Muscle layer of colon (tissue), 2 donors: ENCODE results near the gene PEAK3.

Experiments
- H3K27ac ChIP-seq: one replicate; pipeline ENCODE4 v1.7.0; 2013; ENCODE audit warnings: low read depth, mild to moderate bottlenecking, low read length, moderate library complexity
- H3K27me3 ChIP-seq, 2 donors: one replicate each; pipeline ENCODE4 v1.7.0; 2013; ENCODE audit warnings: low read length in 2 of 2, mild to moderate bottlenecking in 2 of 2; ENCODE audit not compliant: insufficient read depth in 2 of 2, control insufficient read depth in 1 of 2
- H3K36me3 ChIP-seq: one replicate; pipeline ENCODE4 v1.7.0; 2013; ENCODE audit warnings: mild to moderate bottlenecking, low read length; ENCODE audit not compliant: insufficient read depth
- H3K4me1 ChIP-seq: one replicate; pipeline ENCODE4 v1.7.0; 2013; ENCODE audit warnings: mild to moderate bottlenecking, low read length; ENCODE audit not compliant: insufficient read depth
- H3K4me3 ChIP-seq, 2 donors: one replicate each; pipeline ENCODE4 v1.7.0; 2013; ENCODE audit warnings: low read length in 2 of 2, low read depth in 1 of 2, mild to moderate bottlenecking in 1 of 2, moderate library complexity in 1 of 2
- H3K9ac ChIP-seq: one replicate; pipeline ENCODE4 v1.7.0; 2013; ENCODE audit warnings: low read length
- H3K9me3 ChIP-seq: one replicate; pipeline ENCODE4 v1.7.0; 2013; ENCODE audit warnings: mild to moderate bottlenecking, low read length
- donor health status: abdominal sarcoma.
- donor health status: Adenocarcinoma of cecum.

PEAK3 gene

DNA sequence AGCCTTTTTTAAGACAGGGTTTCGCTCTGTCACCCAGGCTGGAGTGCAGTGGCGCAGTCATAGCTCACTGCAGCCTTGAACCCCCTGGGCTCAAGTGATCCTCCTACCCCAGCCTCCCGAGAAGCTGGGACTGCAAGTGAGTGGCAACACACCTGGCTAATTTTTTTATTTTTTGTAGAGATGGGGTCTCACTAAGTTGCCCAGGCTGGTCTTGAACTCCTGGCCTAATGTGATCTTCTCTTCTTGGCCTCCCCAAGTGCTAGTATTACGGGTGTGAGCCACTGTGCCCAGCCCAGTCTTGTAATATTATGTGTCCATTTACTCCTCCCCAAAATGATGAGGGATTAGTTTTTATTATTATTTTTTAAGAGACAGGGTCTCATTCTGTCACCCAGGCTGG lies 29.1 kb upstream of the PEAK3 start:
- no peaks in the 10 kb centered on the region for H3K4me1 ChIP-seq
- H3K27ac ChIP-seq: no peak overlapping the region
- H3K27me3 ChIP-seq: peaks cover 18 to 56% of the 10 kb centered on the region in 2 donors
- H3K9me3 ChIP-seq: no peaks in the 10 kb centered on the region
- no peaks in the 10 kb centered on the region for H3K36me3 ChIP-seq
- no peak overlapping the region for H3K9ac ChIP-seq
- no peak overlapping the region for H3K4me3 ChIP-seq

GRCh38 chr19:2309734-2310362 lies 27.9 kb upstream of the PEAK3 start:
- Histone ChIP-seq H3K9me3 (no peaks in the 10 kb centered on the region), H3K27me3 (peaks cover 18 to 64% of the 10 kb centered on the region in 2 donors), H3K9ac (no peak overlapping the region), H3K4me3 (no peak overlapping the region), H3K36me3 (no peaks in the 10 kb centered on the region), H3K4me1 (no peaks in the 10 kb centered on the region), H3K27ac (no peak overlapping the region)

DNA sequence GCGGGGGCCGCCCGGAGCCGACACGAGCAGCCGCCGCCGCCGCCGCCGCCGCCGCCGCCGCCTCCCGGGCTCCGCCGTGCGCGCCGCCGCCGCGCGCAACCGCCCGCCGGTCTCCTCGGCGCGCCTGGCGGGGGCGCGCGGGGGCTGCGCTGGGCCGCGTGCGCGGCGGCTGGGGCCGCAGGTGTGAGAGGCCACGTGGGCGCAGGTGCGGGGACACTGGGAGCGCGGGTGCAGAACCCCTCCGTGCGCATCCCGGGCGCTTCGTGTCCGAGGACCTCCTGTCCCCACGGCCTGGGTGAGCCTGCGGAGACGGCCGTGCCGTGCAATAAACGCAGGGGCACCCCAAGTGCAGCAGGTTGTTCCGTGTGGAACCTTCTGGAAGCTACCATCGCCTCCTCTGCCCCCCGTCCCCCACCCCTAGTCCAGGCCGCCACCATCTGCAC lies 26.2 kb upstream of the PEAK3 start, which contains the start of gene LINGO3:
LINGO3 (minus strand) TSS at position 41 of the 443 bp plus-strand sequence. CDS start 16,378 bp downstream, outside the sequence.
- H3K4me1 ChIP-seq: no peaks in the 10 kb centered on the region
- H3K9ac ChIP-seq: no peak within 1 kb of the TSS
- H3K27me3 ChIP-seq: peaks cover 14 to 74% of the 10 kb centered on the region in 2 donors
- H3K27ac ChIP-seq: no peak within 1 kb of the TSS
- H3K36me3 ChIP-seq: no peaks in the 10 kb centered on the region
- H3K9me3 ChIP-seq: no peaks in the 10 kb centered on the region
- no peak within 1 kb of the TSS for H3K4me3 ChIP-seq

DNA sequence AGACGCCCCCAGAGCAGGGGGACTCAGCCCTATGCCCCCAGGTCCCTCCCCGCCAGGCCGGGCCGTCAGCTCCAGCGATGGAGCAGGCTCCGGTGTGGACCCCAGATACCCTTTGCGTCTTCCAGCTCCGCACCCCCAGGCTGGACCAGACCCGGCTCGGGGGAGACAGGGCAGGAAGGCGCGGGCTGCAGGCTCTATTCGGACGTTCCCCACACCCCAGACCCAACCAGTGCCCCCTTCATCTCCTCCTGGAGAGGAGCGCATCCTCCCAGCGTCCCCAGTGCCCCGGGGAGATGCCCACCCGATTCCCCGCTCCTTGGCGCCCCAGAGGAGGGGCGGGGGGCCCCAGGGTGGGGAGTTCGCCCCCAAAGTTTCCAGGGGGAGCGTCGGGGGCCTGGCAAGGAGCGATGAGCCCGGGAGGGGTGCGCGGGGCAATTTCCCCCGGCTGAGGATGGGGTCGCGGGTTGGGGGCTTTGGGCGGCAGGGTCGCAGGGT lies 25.6 kb upstream of the PEAK3 start:
- Histone ChIP-seq H3K4me1 (no peaks in the 10 kb centered on the region), H3K27me3 (peaks cover 14 to 74% of the 10 kb centered on the region in 2 donors), H3K9me3 (no peaks in the 10 kb centered on the region), H3K36me3 (no peaks in the 10 kb centered on the region), H3K9ac (no peak overlapping the region), H3K27ac (no peak overlapping the region), H3K4me3 (no peak overlapping the region)

- H3K27ac ChIP-seq: no peak overlapping the region
- H3K4me1 ChIP-seq: no peaks in the 10 kb centered on the region
- no peaks in the 10 kb centered on the region for H3K36me3 ChIP-seq
- H3K27me3 ChIP-seq: peaks cover 8 to 75% of the 10 kb centered on the region in 2 donors
- no peaks in the 10 kb centered on the region for H3K9me3 ChIP-seq
- no peak overlapping the region for H3K4me3 ChIP-seq
- H3K9ac ChIP-seq: no peak overlapping the region
Observed at GRCh38 chr19:2306971-2307370, 25.0 kb upstream of the PEAK3 start.

DNA sequence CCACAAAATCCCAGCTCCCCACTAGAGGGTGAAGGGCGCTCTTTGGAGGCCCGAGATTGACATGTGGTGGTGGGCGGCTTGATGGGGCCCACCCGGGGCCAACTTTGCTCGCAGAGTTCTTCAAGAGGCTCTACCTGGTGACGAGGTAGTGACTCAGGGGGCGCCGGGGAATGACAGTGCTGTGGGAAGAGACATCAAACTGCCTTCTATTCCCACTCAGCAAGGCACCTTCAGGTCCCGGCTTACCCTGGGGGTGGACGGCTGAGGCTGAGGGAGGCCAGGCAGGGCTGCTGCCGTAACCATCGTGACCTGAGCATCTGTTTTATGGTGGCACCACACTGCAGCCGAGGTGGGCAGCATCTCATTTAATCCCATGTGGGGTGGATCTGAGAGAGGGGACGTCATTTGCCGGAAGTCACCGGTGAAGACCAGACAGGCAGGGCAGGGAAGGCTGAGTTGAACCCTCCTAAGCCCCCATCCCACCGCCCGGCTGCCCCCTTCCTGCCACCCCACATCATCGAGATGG lies 24.4 kb upstream of the PEAK3 start:
- no peak overlapping the region for H3K9ac ChIP-seq
- H3K27me3 ChIP-seq: peaks cover 8 to 76% of the 10 kb centered on the region in 2 donors

DNA sequence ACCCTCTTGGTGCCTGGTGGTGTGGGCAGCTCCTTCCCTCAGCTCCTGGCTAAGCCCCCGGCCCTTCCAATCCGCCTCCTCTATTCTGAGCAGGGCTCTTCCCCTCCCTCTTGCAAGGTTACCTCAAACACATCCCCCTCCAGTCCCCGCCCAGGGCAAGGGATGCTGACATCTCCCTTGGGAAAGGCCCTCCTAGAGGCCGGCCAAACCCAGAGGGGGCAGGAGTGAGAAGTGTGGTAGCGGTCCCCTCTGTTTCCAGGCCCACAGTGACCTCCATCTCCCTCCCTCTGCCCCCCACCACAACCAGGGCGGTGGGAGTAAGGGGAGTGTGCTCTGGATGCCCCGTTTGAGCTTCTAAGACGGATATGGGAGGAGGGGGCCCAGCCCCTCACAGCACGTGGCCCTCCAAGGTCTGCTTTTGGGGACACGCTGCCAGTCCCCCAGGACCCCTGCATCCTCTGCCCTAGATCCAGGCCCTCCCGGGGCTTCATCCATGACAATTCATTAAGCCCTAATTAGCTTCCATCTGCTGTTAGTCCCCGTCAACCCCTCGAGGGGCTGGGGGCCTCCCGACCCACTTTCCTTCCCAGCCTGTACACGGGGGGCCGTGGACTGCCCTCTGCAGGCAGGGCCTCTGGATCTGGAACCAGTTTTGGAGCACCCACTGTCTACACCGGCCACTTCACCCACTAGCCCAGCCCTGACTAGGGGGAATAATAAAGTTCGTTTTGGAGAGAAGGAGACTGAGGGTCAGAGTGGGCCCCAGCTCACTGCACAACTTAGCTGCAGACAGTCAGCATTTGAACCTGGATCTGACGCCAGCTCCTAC lies 23.7 kb upstream of the PEAK3 start:
- Histone ChIP-seq H3K27me3 (peaks cover 8 to 82% of the 10 kb centered on the region in 2 donors), H3K9ac (no peak overlapping the region), H3K27ac (no peak overlapping the region), H3K36me3 (no peaks in the 10 kb centered on the region), H3K4me3 (no peak overlapping the region), H3K4me1 (no peaks in the 10 kb centered on the region), H3K9me3 (no peaks in the 10 kb centered on the region)

More for the DNA sequence above, 24.4 kb upstream of the PEAK3 start:
- H3K36me3 ChIP-seq: no peaks in the 10 kb centered on the region
- no peak overlapping the region for H3K27ac ChIP-seq
- no peaks in the 10 kb centered on the region for H3K9me3 ChIP-seq
- H3K4me1 ChIP-seq: no peaks in the 10 kb centered on the region
- H3K4me3 ChIP-seq: no peak overlapping the region

DNA sequence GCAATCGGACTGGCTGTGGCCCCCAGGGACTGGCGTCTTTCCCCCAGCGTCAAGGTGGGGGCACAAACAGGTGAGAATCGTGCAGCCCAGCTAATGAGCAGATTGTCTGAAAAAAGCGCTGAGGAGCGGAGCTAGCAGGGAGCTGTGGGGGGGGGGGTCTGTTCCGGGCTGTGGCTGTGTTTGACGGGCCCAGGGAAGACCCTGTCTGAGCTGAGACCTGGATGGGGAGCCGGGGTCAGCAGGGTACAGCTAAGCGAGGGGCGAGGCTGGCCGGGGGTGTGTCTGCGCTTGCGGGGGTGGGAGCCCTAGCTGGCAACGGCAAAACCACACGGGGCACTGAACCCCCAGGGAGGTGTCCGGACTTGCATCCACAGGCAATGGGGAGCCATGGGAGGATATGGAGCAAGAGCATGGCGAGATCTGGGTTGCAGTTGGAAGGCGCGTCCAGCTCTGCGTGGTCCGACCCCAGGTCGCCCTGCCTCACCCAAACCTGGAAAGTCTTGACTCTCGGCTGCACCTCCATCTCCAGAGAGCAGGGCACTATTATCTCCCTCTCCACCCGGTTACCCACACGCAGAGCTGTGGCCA lies 21.3 kb upstream of the PEAK3 start:
- no peaks in the 10 kb centered on the region for H3K9me3 ChIP-seq
- H3K27ac ChIP-seq: no peak overlapping the region
- peaks cover 5 to 58% of the 10 kb centered on the region in 2 donors for H3K27me3 ChIP-seq
- no peaks in the 10 kb centered on the region for H3K36me3 ChIP-seq
- no peaks in the 10 kb centered on the region for H3K4me1 ChIP-seq
- no peak overlapping the region for H3K4me3 ChIP-seq
- H3K9ac ChIP-seq: no peak overlapping the region

GRCh38 chr19:2302319-2303210 lies 20.6 kb upstream of the PEAK3 start:
- Histone ChIP-seq H3K27me3 (peaks cover 4 to 53% of the 10 kb centered on the region in 2 donors), H3K9ac (no peak overlapping the region), H3K27ac (no peak overlapping the region), H3K4me1 (no peaks in the 10 kb centered on the region), H3K4me3 (no peak overlapping the region), H3K36me3 (no peaks in the 10 kb centered on the region), H3K9me3 (no peaks in the 10 kb centered on the region)

GRCh38 chr19:2300533-2300932 lies 18.6 kb upstream of the PEAK3 start:
- Histone ChIP-seq H3K4me3 (no peak overlapping the region), H3K27me3 (peaks cover 4 to 33% of the 10 kb centered on the region in 2 donors), H3K9ac (no peak overlapping the region), H3K27ac (no peak overlapping the region), H3K9me3 (no peaks in the 10 kb centered on the region), H3K4me1 (peaks cover 2% of the 10 kb centered on the region), H3K36me3 (no peaks in the 10 kb centered on the region)
